ENCODE data around the gene SLC22A6.

Gene SLC22A6

GRCh38 chr11:62999649-63000048 is 14.9 kb upstream of the SLC22A6 start:
- no peaks in the 10 kb centered on the region for H3F3A ChIP-seq (ENCODE audit: insufficient read depth, low read length)
- TF ChIP-seq EZH2 (optimal IDR thresholded peaks at IDR 0.05; ENCODE audit: low read depth, low read length), result no peak
- TF ChIP-seq CTCF (IDR thresholded peaks at IDR 0.05; ENCODE audit: low read length), result no peak
- no peak for TF ChIP-seq EZH2phosphoT487 (IDR thresholded peaks at IDR 0.05; ENCODE audit: low read length)
- no peak for DNase-seq
- no peaks in the 10 kb centered on the region for H3K9me3 ChIP-seq (replicated peaks; ENCODE audit: insufficient read depth, low read length)
- H3K36me3 ChIP-seq (replicated peaks; ENCODE audit: insufficient read depth, low read length), result no peaks in the 10 kb centered on the region
- no peak overlapping the region for H3K4me2 ChIP-seq (ENCODE audit: low read depth, low read length)
- H4K20me1 ChIP-seq (ENCODE audit: insufficient read depth, low read length), result no peaks in the 10 kb centered on the region
- no peak overlapping the region for H3K27ac ChIP-seq (ENCODE audit: low read length)
- H3K4me1 ChIP-seq (ENCODE audit: low read length), result no peaks in the 10 kb centered on the region
- peaks cover 26% of the 10 kb centered on the region for H3K27me3 ChIP-seq (replicated peaks; ENCODE audit: insufficient read depth, low read length)
- no peak overlapping the region for H3K4me3 ChIP-seq (ENCODE audit: low read length)
- H3K9ac ChIP-seq (ENCODE audit: low read length), result no peak overlapping the region
- H3K9me2 ChIP-seq (replicated peaks; ENCODE audit: insufficient read depth, low read length), result no peaks in the 10 kb centered on the region
- no peak overlapping the region for H2AFZ ChIP-seq (ENCODE audit: low read length)
- no peaks in the 10 kb centered on the region for H3K79me2 ChIP-seq (ENCODE audit: low read length)

GRCh38 chr11:62999156-62999555 is 14.4 kb upstream of the SLC22A6 start:
- Histone ChIP-seq H2AFZ (ENCODE audit: low read length) (no peak overlapping the region), H3K4me2 (ENCODE audit: low read depth, low read length) (no peak overlapping the region), H3K4me3 (ENCODE audit: low read length) (no peak overlapping the region), H3K9me2 (replicated peaks; ENCODE audit: insufficient read depth, low read length) (no peaks in the 10 kb centered on the region), H3K9ac (ENCODE audit: low read length) (no peak overlapping the region), H3F3A (ENCODE audit: insufficient read depth, low read length) (no peaks in the 10 kb centered on the region), H4K20me1 (ENCODE audit: insufficient read depth, low read length) (no peaks in the 10 kb centered on the region), H3K27me3 (replicated peaks; ENCODE audit: insufficient read depth, low read length) (peaks cover 30% of the 10 kb centered on the region), H3K36me3 (replicated peaks; ENCODE audit: insufficient read depth, low read length) (no peaks in the 10 kb centered on the region), H3K79me2 (ENCODE audit: low read length) (no peaks in the 10 kb centered on the region), H3K4me1 (ENCODE audit: low read length) (no peaks in the 10 kb centered on the region), H3K27ac (ENCODE audit: low read length) (no peak overlapping the region), H3K9me3 (replicated peaks; ENCODE audit: insufficient read depth, low read length) (no peaks in the 10 kb centered on the region)
- TF ChIP-seq CTCF (IDR thresholded peaks at IDR 0.05; ENCODE audit: low read length) (no peak), EZH2phosphoT487 (IDR thresholded peaks at IDR 0.05; ENCODE audit: low read length) (no peak), EZH2 (optimal IDR thresholded peaks at IDR 0.05; ENCODE audit: low read depth, low read length) (no peak)
- no peak for DNase-seq

- H3K79me2 ChIP-seq (ENCODE audit: low read length), result no peaks in the 10 kb centered on the region
- TF ChIP-seq EZH2 (optimal IDR thresholded peaks at IDR 0.05; ENCODE audit: low read depth, low read length) (no peak), EZH2phosphoT487 (IDR thresholded peaks at IDR 0.05; ENCODE audit: low read length) (no peak), CTCF (IDR thresholded peaks at IDR 0.05; ENCODE audit: low read length) (no peak)
- H3K9ac ChIP-seq (ENCODE audit: low read length), result no peak overlapping the region
- no peaks in the 10 kb centered on the region for H3F3A ChIP-seq (ENCODE audit: insufficient read depth, low read length)
- H3K4me3 ChIP-seq (ENCODE audit: low read length), result no peak overlapping the region
- H3K36me3 ChIP-seq (replicated peaks; ENCODE audit: insufficient read depth, low read length), result no peaks in the 10 kb centered on the region
- H3K4me1 ChIP-seq (ENCODE audit: low read length), result no peaks in the 10 kb centered on the region
- no peaks in the 10 kb centered on the region for H3K9me2 ChIP-seq (replicated peaks; ENCODE audit: insufficient read depth, low read length)
- peaks cover 40% of the 10 kb centered on the region for H3K27me3 ChIP-seq (replicated peaks; ENCODE audit: insufficient read depth, low read length)
- H3K4me2 ChIP-seq (ENCODE audit: low read depth, low read length), result no peak overlapping the region
- DNase-seq, result no peak
- H4K20me1 ChIP-seq (ENCODE audit: insufficient read depth, low read length), result no peaks in the 10 kb centered on the region
- no peak overlapping the region for H2AFZ ChIP-seq (ENCODE audit: low read length)
- no peak overlapping the region for H3K27ac ChIP-seq (ENCODE audit: low read length)
- no peaks in the 10 kb centered on the region for H3K9me3 ChIP-seq (replicated peaks; ENCODE audit: insufficient read depth, low read length)
These were observed 11.5 kb upstream of the SLC22A6 start for GRCh38 chr11:62996271-62996670.

Data from MM.1S (cell line).